Testis (tissue), 2 donors: ENCODE measurements around the gene VAPB.

Source experiments
- POLR2A ChIP-seq: fragments of 450-650 bp; IDR thresholded peaks from one replicate; pipeline ENCODE4 v1.6.1; 2017; ENCODE audit warnings: antibody characterized with exemption, mild to moderate bottlenecking, moderate library complexity
- TF ChIP-seq, protein P1 (sequence below), 3 experiments: fragments of 450-650 bp in 2 of 3; fragments of 200-600 bp in 1 of 3; sonication (generic) in 1 of 3; IDR thresholded peaks; one replicate each; pipeline ENCODE4 v1.5.1; 2016 to 2019; ENCODE audit warnings: antibody characterized with exemption in 3 of 3, mild to moderate bottlenecking in 2 of 3, moderate library complexity in 1 of 3

DNA sequence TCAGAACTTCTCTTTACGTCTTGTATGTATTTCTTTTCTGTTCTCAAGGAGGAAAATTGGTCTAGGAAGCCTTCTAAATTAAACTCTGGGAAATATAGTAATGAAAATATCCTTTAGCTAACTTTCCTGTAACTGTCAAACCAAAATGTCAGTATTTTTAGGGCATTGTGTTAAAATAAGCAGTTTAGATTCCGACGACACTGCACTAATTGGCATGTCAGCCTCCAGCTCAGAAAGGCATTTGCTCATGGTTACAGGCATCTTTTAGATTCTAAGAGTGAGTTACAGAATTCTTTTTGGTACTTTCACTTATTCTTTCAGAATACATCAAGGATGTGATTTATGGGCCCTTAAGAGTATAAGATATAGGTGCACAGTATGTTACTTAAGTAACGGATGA is 26.1 kb upstream of the VAPB start:
- TF ChIP-seq, protein P1, sequence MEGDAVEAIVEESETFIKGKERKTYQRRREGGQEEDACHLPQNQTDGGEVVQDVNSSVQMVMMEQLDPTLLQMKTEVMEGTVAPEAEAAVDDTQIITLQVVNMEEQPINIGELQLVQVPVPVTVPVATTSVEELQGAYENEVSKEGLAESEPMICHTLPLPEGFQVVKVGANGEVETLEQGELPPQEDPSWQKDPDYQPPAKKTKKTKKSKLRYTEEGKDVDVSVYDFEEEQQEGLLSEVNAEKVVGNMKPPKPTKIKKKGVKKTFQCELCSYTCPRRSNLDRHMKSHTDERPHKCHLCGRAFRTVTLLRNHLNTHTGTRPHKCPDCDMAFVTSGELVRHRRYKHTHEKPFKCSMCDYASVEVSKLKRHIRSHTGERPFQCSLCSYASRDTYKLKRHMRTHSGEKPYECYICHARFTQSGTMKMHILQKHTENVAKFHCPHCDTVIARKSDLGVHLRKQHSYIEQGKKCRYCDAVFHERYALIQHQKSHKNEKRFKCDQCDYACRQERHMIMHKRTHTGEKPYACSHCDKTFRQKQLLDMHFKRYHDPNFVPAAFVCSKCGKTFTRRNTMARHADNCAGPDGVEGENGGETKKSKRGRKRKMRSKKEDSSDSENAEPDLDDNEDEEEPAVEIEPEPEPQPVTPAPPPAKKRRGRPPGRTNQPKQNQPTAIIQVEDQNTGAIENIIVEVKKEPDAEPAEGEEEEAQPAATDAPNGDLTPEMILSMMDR (IDR thresholded peaks at IDR 0.05) = no peak
- TF ChIP-seq POLR2A = no peak
